Mammary epithelial cell (primary cell): ENCODE measurements around the gene EPHA2.

ENCODE experiments used
- EZH2 ChIP-seq: IDR thresholded peaks from 2 replicates; pipeline ENCODE4 v1.6.1; 2012; ENCODE audit warnings: low read length, inconsistent platforms, borderline replicate concordance
- TF ChIP-seq, protein P1 (sequence below), 2 donors: IDR thresholded peaks in 1 of 2; conservative IDR thresholded peaks in 1 of 2; 2 replicates each; pipeline ENCODE4 v1.5.1; 2011 to 2012; ENCODE audit warnings: inconsistent platforms in 2 of 2, low read length in 2 of 2, mild to moderate bottlenecking in 2 of 2, control low read depth in 1 of 2, low read depth in 1 of 2; ENCODE audit not compliant: insufficient read depth in 1 of 2; ENCODE audit errors: extremely low read depth in 1 of 2

DNA sequence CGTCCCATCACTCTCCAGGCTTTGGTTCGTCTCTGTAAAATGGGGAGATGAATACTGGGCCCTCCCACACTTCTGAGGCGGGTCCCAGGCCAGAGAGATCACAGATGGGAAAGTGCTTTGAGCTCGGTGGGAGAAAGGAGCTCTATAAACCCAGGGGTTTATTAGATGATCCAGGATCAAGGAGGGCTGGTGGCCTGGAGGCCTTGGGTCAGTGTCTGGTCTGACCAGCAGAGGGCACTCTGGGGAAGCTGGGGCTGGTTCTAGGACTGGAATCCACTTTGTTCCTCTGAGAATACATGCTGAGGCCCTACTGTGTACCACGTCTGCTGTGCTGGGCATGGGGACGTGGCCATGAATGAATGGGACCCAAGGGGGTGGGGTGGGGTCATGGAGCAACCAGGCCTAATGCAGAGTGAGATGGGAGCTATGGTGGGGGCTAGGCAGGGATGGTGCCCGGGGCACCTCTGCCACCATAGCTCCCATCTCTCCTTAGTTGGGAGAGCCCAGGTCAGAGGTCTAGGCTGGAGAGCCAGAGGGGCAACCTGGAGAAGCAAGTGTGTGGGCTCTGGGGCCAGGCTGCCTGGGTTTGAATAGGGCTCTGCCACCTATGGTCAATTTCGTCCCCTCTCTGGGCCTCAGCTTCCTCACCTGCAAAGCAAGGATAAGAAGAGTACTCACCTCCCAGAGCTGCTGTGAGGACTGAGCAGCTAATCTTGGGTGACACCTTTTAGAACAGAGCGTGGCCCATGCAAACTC, 73.4 kb downstream of the EPHA2 start:
- TF ChIP-seq, protein P1, sequence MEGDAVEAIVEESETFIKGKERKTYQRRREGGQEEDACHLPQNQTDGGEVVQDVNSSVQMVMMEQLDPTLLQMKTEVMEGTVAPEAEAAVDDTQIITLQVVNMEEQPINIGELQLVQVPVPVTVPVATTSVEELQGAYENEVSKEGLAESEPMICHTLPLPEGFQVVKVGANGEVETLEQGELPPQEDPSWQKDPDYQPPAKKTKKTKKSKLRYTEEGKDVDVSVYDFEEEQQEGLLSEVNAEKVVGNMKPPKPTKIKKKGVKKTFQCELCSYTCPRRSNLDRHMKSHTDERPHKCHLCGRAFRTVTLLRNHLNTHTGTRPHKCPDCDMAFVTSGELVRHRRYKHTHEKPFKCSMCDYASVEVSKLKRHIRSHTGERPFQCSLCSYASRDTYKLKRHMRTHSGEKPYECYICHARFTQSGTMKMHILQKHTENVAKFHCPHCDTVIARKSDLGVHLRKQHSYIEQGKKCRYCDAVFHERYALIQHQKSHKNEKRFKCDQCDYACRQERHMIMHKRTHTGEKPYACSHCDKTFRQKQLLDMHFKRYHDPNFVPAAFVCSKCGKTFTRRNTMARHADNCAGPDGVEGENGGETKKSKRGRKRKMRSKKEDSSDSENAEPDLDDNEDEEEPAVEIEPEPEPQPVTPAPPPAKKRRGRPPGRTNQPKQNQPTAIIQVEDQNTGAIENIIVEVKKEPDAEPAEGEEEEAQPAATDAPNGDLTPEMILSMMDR (conservative IDR thresholded peaks at IDR 0.05 in 1 of 2, IDR thresholded peaks at IDR 0.05 in 1 of 2; ENCODE audit: extremely low read depth in 1 of 2, insufficient read depth in 1 of 2, low read depth in 1 of 2, low read length in 2 of 2): peak; percentile 94 to 96
- TF ChIP-seq EZH2: no peak
